ENCODE measurements around the gene PARVA.

GRCh38 chr11:12538889-12539421, 161.6 kb downstream of the PARVA start:
- TF ChIP-seq CTCF (IDR thresholded peaks at IDR 0.05) (no peak), POLR2A (IDR thresholded peaks at IDR 0.05; ENCODE audit: low read depth) (no peak)

All from esophagus muscularis mucosa (tissue), 3 donors.